GM12891 (cell line): ENCODE data around the gene ICAM3. TPM values are rescaled to one million over a fixed set of nuclear protein-coding genes. Genes with fewer than 3 reads are reported as not detected.
A peak's percentile ranks its signal among the peaks of the same experiment; 100 is the strongest.
"Not testable (repeated sequence)": the region's sequence is repeated elsewhere in the genome, so short reads cannot be mapped to it uniquely, and the experiment has no call there.

ENCODE experiments used
- DNase-seq: peaks from one replicate; pipeline ENCODE4 v3.0.0; 2011; ENCODE audit warnings: low spot score; ENCODE audit not compliant: insufficient read length
- FAIRE-seq: peaks from 2 replicates; lab custom pipeline; 2011; peaks lifted over from hg19 to GRCh38; lab: Jason Lieb, UNC
- PAX5 ChIP-seq: IDR thresholded peaks from 2 replicates; pipeline ENCODE4 v1.6.1; 2011; ENCODE audit warnings: low read length, moderate library complexity, mild to moderate bottlenecking; ENCODE audit not compliant: insufficient read depth, severe bottlenecking
- POLR2A ChIP-seq: IDR thresholded peaks from 2 replicates; pipeline ENCODE4 v1.6.1; 2011; ENCODE audit warnings: low read depth, low read length, control low read depth
- POLR2AphosphoS5 ChIP-seq: IDR thresholded peaks from 2 replicates; pipeline ENCODE4 v1.6.1; 2011; ENCODE audit warnings: low read depth, low read length, control low read depth
- POU2F2 ChIP-seq: IDR thresholded peaks from 2 replicates; pipeline ENCODE4 v1.6.1; 2011; ENCODE audit warnings: low read depth, mild to moderate bottlenecking, control low read depth, low read length, moderate library complexity
- SPI1 ChIP-seq: IDR thresholded peaks from 2 replicates; pipeline ENCODE4 v1.6.1; 2011; ENCODE audit warnings: low read depth, low read length, control low read depth
- TAF1 ChIP-seq: IDR thresholded peaks from 2 replicates; pipeline ENCODE4 v1.6.1; 2011; ENCODE audit warnings: low read depth, low read length, control low read depth
- polyA plus RNA-seq: library from polyadenylated mRNA; unstranded; fragments of >200 nt; gene quantifications from one replicate; pipeline ENCODE4 v1.2.1, GENCODE V29; 2012; ENCODE audit warnings: low read depth, missing spikeins, inconsistent platforms; ENCODE audit not compliant: missing spikeins

The ICAM3 gene, protein sequence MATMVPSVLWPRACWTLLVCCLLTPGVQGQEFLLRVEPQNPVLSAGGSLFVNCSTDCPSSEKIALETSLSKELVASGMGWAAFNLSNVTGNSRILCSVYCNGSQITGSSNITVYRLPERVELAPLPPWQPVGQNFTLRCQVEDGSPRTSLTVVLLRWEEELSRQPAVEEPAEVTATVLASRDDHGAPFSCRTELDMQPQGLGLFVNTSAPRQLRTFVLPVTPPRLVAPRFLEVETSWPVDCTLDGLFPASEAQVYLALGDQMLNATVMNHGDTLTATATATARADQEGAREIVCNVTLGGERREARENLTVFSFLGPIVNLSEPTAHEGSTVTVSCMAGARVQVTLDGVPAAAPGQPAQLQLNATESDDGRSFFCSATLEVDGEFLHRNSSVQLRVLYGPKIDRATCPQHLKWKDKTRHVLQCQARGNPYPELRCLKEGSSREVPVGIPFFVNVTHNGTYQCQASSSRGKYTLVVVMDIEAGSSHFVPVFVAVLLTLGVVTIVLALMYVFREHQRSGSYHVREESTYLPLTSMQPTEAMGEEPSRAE
- 166 TPM for polyA plus RNA-seq

DNA sequence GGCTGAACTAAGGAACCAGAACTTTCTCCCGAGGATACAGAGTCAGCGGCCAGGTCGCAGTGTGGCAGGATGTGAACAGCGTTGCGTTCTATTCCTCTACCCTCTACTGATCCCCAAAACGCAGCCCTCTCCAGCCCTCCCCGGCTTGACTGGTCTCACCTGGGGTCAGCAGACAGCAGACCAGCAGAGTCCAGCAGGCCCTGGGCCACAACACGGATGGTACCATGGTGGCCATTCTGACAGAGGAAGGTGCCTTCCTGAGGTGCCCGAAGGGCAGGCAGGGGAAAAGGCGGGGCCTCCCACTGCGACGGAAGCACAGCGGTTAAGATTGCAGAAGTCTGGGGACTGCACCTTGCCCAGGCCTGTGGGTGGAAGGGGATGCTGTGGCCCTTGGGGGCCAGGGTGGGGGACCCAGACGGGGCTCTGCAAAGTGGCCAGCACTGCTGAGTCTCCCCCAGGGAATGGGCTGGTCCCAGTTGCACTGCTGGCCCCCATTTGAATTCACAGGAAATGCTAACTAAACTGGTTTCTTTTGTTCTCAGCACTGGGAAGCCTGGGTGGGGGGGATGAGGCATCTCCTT lies at the start of gene ICAM3:
TSS of gene ICAM3 (minus strand) at position 245 of the 581 bp plus-strand sequence. CDS start at position 235, 10 bp downstream.
- FAIRE-seq: peak; percentile 94
- DNase-seq: peak; percentile 72
- TF ChIP-seq POLR2A: peak; percentile 37; the same call in 1 of the 2 replicates
- peak; percentile 65 for TF ChIP-seq SPI1
- TF ChIP-seq POU2F2: no peak

GRCh38 chr19:10388957-10389356 lies 49.5 kb upstream of the ICAM3 start:
- DNase-seq (no peak), FAIRE-seq (peak; percentile 86)
- TF ChIP-seq POLR2A (no peak), SPI1 (no peak), POLR2AphosphoS5 (peak; percentile 48; the same call in 1 of the 2 replicates), POU2F2 (0 out of 2 replicates have a peak, but pooled peaks have one; percentile 1), PAX5 (no peak), TAF1 (no peak)

DNA sequence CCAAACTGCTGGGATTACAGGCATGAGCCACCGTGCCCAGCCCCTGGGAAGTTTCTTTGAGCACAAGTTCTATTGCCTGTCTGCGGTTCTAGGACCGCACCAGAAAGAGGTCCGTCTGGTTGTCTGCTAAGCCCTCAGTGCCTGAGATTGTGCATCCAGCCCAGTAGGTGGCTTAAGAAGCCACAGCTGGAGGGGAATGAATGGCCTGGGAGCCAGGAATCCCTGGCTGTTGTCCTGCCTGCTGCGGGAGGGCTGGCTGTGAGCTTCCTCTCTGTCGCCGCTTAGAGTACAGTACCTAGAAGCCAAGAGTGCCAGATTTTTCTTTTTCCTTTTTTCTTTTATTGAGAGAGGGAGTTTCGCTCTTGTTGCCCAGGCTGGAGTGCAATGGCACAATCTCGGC lies 45.2 kb upstream of the ICAM3 start:
- no peak for FAIRE-seq
- TF ChIP-seq PAX5: no peak
- no peak for TF ChIP-seq POLR2AphosphoS5
- TF ChIP-seq TAF1: no peak
- TF ChIP-seq SPI1: no peak
- TF ChIP-seq POU2F2: no peak
- TF ChIP-seq POLR2A: no peak
- no peak for DNase-seq

GRCh38 chr19:10383223-10383499 lies 43.7 kb upstream of the ICAM3 start:
- DNase-seq, FAIRE-seq: not testable (repeated sequence)

- peak; percentile 100 for FAIRE-seq
- TF ChIP-seq POU2F2: peak; percentile 65; the same call in 1 of the 2 replicates
- TF ChIP-seq SPI1: no peak; the same call in 1 of the 2 replicates
- peak; percentile 69 for TF ChIP-seq TAF1
- peak; percentile 85 for TF ChIP-seq POLR2A
- no peak for TF ChIP-seq PAX5
- TF ChIP-seq POLR2AphosphoS5: peak; percentile 69
- DNase-seq: peak; percentile 99
Measured at GRCh38 chr19:10380313-10381102, 41.1 kb upstream of the ICAM3 start, which contains the start of gene TYK2. TSS of gene TYK2 (minus strand) at chr19:10380572. CDS start at chr19:10378406, 2,166 bp downstream.

DNA sequence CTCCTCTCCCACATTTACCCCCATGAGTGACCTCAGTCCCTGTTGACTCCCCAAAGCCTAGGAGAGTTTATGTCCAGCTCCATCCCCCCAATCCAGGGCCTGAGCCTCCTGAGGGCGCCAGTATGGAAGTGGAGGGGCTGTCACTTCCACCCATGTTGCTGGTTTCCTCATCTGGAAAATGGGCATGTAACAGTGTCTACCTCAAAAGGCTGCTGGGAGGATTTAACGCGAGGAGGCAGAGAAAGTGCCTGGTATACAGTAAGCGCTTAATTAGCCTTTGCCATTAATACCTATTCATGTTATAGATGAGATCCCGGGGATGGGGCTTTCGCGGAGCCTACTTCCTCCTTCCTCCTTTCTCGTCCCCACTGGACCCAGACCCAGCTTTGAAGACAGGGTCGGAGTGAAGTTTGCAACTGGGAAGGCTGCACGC lies 40.5 kb upstream of the ICAM3 start:
- FAIRE-seq: peak; percentile 48
- TF ChIP-seq SPI1: no peak
- no peak for TF ChIP-seq POLR2AphosphoS5
- TF ChIP-seq POU2F2: no peak
- TF ChIP-seq POLR2A: no peak
- TF ChIP-seq PAX5: no peak
- no peak for TF ChIP-seq TAF1
- DNase-seq: no peak

DNA sequence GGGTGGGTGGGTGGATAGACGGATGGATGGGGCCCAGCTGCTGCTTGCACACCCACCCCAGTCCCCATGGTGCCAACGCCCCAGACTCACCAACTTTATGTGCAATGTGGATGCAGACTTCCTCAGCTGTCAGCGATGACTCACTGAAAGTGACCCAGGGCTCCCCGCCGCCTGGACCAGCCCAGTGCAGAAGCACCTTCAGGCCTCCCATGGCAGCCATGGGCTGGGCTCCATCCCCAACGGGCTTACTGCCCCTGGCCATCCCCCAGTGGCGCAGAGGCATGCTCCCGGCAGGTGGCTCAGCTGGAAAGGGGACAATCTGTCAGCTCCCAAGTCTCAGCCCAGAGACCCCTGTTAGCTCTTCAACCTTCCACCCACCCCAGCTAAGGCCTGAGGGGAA lies 38.7 kb upstream of the ICAM3 start:
- TF ChIP-seq POLR2A (no peak), TAF1 (no peak), SPI1 (no peak), POLR2AphosphoS5 (no peak), PAX5 (no peak), POU2F2 (no peak)
- no peak for DNase-seq
- FAIRE-seq: no peak

GRCh38 chr19:10377140-10377640 lies 37.8 kb upstream of the ICAM3 start:
- FAIRE-seq, DNase-seq: not testable (repeated sequence)

- no peak for DNase-seq
- TF ChIP-seq POLR2A (no peak), SPI1 (no peak), PAX5 (no peak), POLR2AphosphoS5 (no peak), POU2F2 (no peak), TAF1 (no peak)
- no peak for FAIRE-seq
Measured at GRCh38 chr19:10374931-10375330, 35.5 kb upstream of the ICAM3 start.
